GM12873 (cell line): ENCODE results near the gene AWAT2.

ENCODE experiments used
- TF ChIP-seq, protein P1 (sequence below): IDR thresholded peaks from 2 replicates; pipeline ENCODE4 v1.5.1; 2012; ENCODE audit warnings: low read depth, mild to moderate bottlenecking, moderate library complexity, low read length, control low read depth; ENCODE audit not compliant: insufficient read depth; ENCODE audit errors: missing control alignments

AWAT2 gene

DNA sequence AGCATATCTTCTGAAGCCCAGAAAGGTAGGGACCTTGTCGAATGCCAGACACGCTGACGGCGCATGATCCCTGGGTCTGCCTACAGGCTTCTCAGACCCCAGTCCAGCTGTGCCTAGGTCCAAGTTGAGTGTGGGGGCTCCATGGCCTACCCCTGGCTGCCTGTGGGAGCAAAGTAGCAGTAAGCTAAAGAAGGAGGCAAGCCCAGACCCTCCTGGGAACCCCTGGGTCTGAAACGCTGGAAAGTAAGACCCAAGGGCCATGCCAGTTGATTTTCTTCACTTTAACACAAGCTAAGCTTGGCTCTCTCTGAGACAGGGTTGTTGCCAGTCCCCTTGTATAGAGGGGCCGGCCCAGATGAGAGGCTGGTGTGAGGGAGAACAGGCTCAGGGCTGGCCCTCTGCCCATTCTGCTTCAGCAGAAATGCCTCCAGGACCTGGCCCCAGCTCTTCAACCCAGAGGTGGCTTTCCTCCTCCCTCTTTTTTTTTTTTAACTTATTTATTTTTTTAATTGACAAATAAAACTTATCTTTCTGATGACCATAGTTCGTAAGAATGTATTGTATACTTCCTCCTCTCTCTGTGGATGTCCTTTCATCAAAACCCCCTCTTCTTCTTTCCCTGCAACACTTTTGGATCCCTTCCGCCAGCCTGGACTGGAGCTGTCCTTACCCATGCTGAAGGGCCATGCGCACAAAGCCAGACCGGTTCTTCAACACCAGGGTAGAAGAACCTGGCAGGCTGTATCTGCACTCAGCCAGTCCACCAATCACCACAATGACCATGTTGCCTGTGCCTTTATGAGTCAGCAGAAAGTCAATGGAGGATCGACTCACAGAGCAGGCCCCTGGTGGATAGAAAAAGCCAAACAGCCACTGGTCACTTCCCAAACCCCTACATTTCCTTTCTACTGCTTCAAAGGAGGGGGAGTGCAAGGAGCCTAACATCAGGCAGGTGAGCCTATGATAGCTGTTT lies 7.1 kb downstream of the AWAT2 start:
- TF ChIP-seq, protein P1, sequence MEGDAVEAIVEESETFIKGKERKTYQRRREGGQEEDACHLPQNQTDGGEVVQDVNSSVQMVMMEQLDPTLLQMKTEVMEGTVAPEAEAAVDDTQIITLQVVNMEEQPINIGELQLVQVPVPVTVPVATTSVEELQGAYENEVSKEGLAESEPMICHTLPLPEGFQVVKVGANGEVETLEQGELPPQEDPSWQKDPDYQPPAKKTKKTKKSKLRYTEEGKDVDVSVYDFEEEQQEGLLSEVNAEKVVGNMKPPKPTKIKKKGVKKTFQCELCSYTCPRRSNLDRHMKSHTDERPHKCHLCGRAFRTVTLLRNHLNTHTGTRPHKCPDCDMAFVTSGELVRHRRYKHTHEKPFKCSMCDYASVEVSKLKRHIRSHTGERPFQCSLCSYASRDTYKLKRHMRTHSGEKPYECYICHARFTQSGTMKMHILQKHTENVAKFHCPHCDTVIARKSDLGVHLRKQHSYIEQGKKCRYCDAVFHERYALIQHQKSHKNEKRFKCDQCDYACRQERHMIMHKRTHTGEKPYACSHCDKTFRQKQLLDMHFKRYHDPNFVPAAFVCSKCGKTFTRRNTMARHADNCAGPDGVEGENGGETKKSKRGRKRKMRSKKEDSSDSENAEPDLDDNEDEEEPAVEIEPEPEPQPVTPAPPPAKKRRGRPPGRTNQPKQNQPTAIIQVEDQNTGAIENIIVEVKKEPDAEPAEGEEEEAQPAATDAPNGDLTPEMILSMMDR: peak; percentile 13

GRCh38 chrX:70041993-70042392 lies 7.7 kb downstream of the AWAT2 start:
- TF ChIP-seq, protein P1: no peak

DNA sequence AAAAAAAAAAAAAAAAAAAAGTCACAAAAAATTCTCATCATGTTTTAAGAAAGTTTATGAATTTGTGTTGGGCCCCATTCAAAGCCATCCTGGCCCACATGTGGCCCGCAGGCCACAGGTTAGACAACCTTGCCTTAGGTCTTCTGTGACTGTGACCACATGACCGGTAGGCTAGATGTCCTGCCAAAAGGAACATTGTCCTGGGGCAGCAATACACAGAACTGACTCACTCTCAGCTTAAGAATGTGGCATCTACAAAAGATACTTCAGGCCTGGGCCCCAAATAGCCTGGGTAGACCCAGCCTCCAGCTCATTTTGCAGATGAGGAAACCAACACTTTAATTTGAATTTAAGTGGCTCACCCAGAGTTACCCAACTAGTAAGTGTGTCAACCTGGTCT lies 10.0 kb downstream of the AWAT2 start:
- TF ChIP-seq, protein P1: no peak

DNA sequence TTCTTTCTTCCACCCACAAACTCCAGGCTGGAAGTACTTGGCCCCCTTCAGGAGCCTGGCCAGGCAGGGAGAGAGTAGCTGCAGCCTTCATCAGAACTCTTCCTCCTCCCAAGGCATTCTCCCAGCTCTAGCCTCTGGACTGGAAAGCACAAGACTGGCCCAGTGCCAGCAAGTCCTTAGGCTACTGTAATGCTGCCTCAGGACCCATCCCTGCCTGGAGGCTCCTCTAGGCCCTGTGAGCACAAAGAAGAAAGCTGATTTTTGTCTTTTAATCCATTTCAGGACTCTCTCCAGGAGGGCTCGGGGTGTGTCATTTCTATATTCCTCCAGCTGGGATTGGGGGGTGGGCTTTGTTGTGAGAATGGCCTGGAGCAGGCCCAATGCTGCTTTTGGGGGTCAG lies 10.8 kb downstream of the AWAT2 start:
- TF ChIP-seq, protein P1: no peak

- TF ChIP-seq, protein P1: no peak
These were observed 11.2 kb downstream of the AWAT2 start for GRCh38 chrX:70038515-70038914.

GRCh38 chrX:70034646-70035045 lies 15.1 kb downstream of the AWAT2 start:
- TF ChIP-seq, protein P1: no peak

DNA sequence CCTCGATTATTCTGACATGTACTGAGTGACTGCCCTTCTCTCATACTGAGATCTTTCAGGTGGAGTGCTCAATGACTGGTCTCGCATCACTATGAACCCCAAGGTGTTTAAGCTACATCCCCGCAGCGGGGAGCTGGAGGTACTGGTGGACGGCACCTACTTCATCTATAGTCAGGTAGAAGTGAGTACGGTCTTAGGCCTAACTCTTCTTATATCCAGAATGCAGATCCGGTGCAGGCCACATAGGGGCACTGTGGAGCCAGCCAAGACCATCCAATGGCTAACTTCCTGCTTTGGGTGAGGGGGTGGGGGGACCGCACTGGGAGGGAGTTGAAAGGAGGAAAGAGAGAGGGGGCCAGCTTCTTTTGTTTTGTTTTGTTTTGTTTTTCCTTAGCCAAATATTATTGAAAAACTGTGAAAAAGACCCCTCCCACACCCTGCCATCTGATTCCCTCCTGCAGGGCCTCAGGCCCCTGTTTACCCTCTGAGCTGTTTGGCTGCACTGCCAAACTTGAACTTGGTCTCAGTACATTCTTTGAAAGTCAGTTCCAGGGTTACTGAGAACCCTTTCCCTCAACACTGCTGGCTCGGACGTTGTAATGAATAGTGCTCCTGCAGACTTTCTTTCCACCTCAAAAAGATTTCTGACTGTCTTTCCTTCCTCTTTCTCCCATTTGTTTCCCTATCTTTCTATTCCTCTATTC lies 16.2 kb downstream of the AWAT2 start:
- TF ChIP-seq, protein P1: peak; percentile 76
